ENCODE measurements around the gene LY6G5B.

- TF ChIP-seq, protein P1, sequence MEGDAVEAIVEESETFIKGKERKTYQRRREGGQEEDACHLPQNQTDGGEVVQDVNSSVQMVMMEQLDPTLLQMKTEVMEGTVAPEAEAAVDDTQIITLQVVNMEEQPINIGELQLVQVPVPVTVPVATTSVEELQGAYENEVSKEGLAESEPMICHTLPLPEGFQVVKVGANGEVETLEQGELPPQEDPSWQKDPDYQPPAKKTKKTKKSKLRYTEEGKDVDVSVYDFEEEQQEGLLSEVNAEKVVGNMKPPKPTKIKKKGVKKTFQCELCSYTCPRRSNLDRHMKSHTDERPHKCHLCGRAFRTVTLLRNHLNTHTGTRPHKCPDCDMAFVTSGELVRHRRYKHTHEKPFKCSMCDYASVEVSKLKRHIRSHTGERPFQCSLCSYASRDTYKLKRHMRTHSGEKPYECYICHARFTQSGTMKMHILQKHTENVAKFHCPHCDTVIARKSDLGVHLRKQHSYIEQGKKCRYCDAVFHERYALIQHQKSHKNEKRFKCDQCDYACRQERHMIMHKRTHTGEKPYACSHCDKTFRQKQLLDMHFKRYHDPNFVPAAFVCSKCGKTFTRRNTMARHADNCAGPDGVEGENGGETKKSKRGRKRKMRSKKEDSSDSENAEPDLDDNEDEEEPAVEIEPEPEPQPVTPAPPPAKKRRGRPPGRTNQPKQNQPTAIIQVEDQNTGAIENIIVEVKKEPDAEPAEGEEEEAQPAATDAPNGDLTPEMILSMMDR (IDR thresholded peaks at IDR 0.05), result no peak
- TF ChIP-seq POLR2A (IDR thresholded peaks at IDR 0.05), result no peak
Observed at GRCh38 chr6:31676904-31677303, 7.1 kb downstream of the LY6G5B start.

All from body of pancreas (tissue), 4 donors.